ENCODE measurements around the gene ZNF256. TPM values are rescaled to one million over a fixed set of nuclear protein-coding genes. Genes with fewer than 3 reads are reported as not detected.

Gene ZNF256
- total RNA-seq, 1 experiment from 2014 or later: not detected

DNA sequence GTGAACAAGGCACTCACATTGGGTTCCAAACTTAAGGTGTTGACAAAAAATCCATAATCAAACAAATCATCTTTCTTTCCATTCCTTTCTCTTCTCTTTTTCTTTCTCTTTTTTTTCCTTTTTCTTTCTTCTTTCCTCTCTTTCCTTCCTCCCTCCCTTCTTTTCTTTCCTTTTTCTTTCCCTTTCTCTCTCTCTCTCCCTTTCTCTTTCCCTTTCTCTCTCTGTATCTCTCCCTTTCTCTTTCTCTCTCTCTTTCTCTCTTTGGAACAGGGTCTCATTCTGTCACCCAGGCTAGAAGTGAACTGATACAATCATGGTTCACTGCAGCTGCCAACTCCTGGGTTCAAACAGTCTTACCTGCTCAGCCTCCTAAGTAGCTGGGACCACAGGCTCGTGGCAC is 14.3 kb upstream of the ZNF256 start:
- Histone ChIP-seq H3K9me2 (ENCODE audit: insufficient read depth) (no peaks in the 10 kb centered on the region), H3K27ac (ENCODE audit: low read depth, low read length) (no peak overlapping the region), H3K9ac (ENCODE audit: low read length) (no peak overlapping the region), H3K36me3 (ENCODE audit: control insufficient read depth in 1 of 2, insufficient read depth in 2 of 2, low read length in 2 of 2) (no peaks in the 10 kb centered on the region), H3K9me3 (ENCODE audit: control insufficient read depth in 1 of 2, insufficient read depth in 1 of 2, low read depth in 1 of 2, low read length in 2 of 2) (peaks cover 7 to 8% of the 10 kb centered on the region in 2 experiments; a peak in 2 of 4 replicates), H3K4me2 (ENCODE audit: low read length) (no peak overlapping the region), H3K27me3 (ENCODE audit: insufficient read depth, low read length) (no peaks in the 10 kb centered on the region), H3K4me1 (ENCODE audit: control insufficient read depth in 1 of 2, insufficient read depth in 2 of 2, low read length in 2 of 2) (no peaks in the 10 kb centered on the region), H3K79me2 (ENCODE audit: insufficient read depth, low read length) (no peaks in the 10 kb centered on the region), H4K20me1 (ENCODE audit: insufficient read depth) (no peaks in the 10 kb centered on the region), H3K4me3 (replicated peaks in 1 of 2; ENCODE audit: low read depth in 1 of 2, low read length in 2 of 2) (no peak overlapping the region), H2AFZ (ENCODE audit: low read depth, low read length, poor library complexity, severe bottlenecking) (no peak overlapping the region)
- TF ChIP-seq EGR1 (IDR thresholded peaks at IDR 0.05; ENCODE audit: low read depth) (no peak), RAD21 (IDR thresholded peaks at IDR 0.05; ENCODE audit: low read depth) (no peak), SP1 (IDR thresholded peaks at IDR 0.05; ENCODE audit: low read depth) (no peak), ELF1 (IDR thresholded peaks at IDR 0.05; ENCODE audit: borderline replicate concordance, low read depth) (no peak), ZNF274 (IDR thresholded peaks at IDR 0.05; ENCODE audit: low read depth, low read length) (no peak), EZH2 (IDR thresholded peaks at IDR 0.05) (no peak), TCF7L2 (IDR thresholded peaks at IDR 0.05; ENCODE audit: borderline replicate concordance, extremely low read depth, insufficient read depth, insufficient read length) (no peak), POLR2A (IDR thresholded peaks at IDR 0.05; ENCODE audit: borderline replicate concordance, extremely low read depth, insufficient read depth, insufficient read length) (no peak), FOSL1 (IDR thresholded peaks at IDR 0.05; ENCODE audit: low read depth) (no peak), EZH2phosphoT487 (IDR thresholded peaks at IDR 0.05; ENCODE audit: borderline replicate concordance) (no peak), YY1 (IDR thresholded peaks at IDR 0.05; ENCODE audit: extremely low read depth, insufficient replicate concordance, low read depth, low read length) (no peak), CBX3 (IDR thresholded peaks at IDR 0.05; ENCODE audit: low read depth) (no peak), SIN3A (IDR thresholded peaks at IDR 0.05; ENCODE audit: low read depth) (no peak)
- TF ChIP-seq, protein P1, sequence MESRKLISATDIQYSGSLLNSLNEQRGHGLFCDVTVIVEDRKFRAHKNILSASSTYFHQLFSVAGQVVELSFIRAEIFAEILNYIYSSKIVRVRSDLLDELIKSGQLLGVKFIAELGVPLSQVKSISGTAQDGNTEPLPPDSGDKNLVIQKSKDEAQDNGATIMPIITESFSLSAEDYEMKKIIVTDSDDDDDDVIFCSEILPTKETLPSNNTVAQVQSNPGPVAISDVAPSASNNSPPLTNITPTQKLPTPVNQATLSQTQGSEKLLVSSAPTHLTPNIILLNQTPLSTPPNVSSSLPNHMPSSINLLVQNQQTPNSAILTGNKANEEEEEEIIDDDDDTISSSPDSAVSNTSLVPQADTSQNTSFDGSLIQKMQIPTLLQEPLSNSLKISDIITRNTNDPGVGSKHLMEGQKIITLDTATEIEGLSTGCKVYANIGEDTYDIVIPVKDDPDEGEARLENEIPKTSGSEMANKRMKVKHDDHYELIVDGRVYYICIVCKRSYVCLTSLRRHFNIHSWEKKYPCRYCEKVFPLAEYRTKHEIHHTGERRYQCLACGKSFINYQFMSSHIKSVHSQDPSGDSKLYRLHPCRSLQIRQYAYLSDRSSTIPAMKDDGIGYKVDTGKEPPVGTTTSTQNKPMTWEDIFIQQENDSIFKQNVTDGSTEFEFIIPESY (IDR thresholded peaks at IDR 0.05; ENCODE audit: extremely low read depth, insufficient replicate concordance, low read length): no peak
- TF ChIP-seq, protein P2, sequence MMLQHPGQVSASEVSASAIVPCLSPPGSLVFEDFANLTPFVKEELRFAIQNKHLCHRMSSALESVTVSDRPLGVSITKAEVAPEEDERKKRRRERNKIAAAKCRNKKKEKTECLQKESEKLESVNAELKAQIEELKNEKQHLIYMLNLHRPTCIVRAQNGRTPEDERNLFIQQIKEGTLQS (IDR thresholded peaks at IDR 0.05): no peak
- RAD21 ChIA-PET (ENCODE audit: low non-redundant PET in 1 of 2, low total read pairs in 2 of 2, uncharacterized antibody in 2 of 2, unreplicated experiment in 2 of 2): no interaction called here
- DNase-seq (ENCODE audit: low read depth, low spot score): no peak
- intact Hi-C loops (cut with micrococcal nuclease): no loop called here
- no peak for ATAC-seq
- POLR2A ChIA-PET: no interaction called here
- CTCF ChIA-PET: no interaction called here
- no TSS peak for BruUV-seq (replicated peaks)
